Measurements from ENCODE around the gene TMEM151B. TPM values are rescaled to one million over a fixed set of nuclear protein-coding genes. Genes with fewer than 3 reads are reported as not detected.

Gene TMEM151B
- total and polyA plus RNA-seq, 9 of the 15 experiments (the other 6 are each of a cell fraction or from before 2014, with no cell fraction given), result not detected

GRCh38 chr6:44312901-44313788 lies 42.9 kb downstream of the TMEM151B start, which contains the start of gene AARS2 (continued):
- peak; percentile 62 for TF ChIP-seq ZNF280A (IDR thresholded peaks at IDR 0.05; ENCODE audit: low read depth, partially characterized antibody)
- peak; percentile 71 to 79; a peak in 3 of 4 replicates for TF ChIP-seq HDAC1 (IDR thresholded peaks at IDR 0.05)
- TF ChIP-seq RAD51 (IDR thresholded peaks at IDR 0.05; ENCODE audit: borderline replicate concordance, low read depth), result peak; percentile 15; the same call in 1 of the 2 replicates
- peak; percentile 96 for TF ChIP-seq CTCFL (IDR thresholded peaks at IDR 0.05; ENCODE audit: borderline replicate concordance, insufficient read depth, low read depth, low read length, poor library complexity, severe bottlenecking)
- TF ChIP-seq ARID1B (IDR thresholded peaks at IDR 0.05), result peak; percentile 45
- no peak for TF ChIP-seq REST (IDR thresholded peaks at IDR 0.05; ENCODE audit: borderline replicate concordance)
- 0 out of 2 replicates have a peak, but pooled peaks have one; percentile 37 for TF ChIP-seq REST (CRISPR knock-in tag; IDR thresholded peaks at IDR 0.05; ENCODE audit: low read depth)
- TF ChIP-seq U2AF1 (optimal IDR thresholded peaks at IDR 0.05; ENCODE audit: low read depth, low read length), result peak; percentile 92
- TF ChIP-seq MAFF (IDR thresholded peaks at IDR 0.05; ENCODE audit: low read length), result no peak
- TF ChIP-seq MAFK (IDR thresholded peaks at IDR 0.05; ENCODE audit: low read length), result 0 out of 2 replicates have a peak, but pooled peaks have one; percentile 8
- peak; percentile 48; the same call in 1 of the 2 replicates for TF ChIP-seq EP300 (IDR thresholded peaks at IDR 0.05; ENCODE audit: low read length)
- no peak for TF ChIP-seq ZNF449 (CRISPR knock-in tag; IDR thresholded peaks at IDR 0.05)
- TF ChIP-seq FOXP1 (CRISPR knock-in tag; IDR thresholded peaks at IDR 0.05), result peak; percentile 35; the same call in 1 of the 2 replicates

Measured in K562 (cell line).